HFFc6 (cell line): Measurements from ENCODE around the gene FGF12. TPM values are rescaled to one million over a fixed set of nuclear protein-coding genes. Genes with fewer than 3 reads are reported as not detected.

Experiments used
- DNase-seq: peaks from one replicate; pipeline ENCODE4 v3.0.0-alpha.2; 2018
- H3K27ac Mint-ChIP-seq: 2 replicates; pipeline ENCODE4 v1.8.0; 2020; ENCODE audit warnings: mild to moderate bottlenecking, mixed read lengths
- H3K27me3 Mint-ChIP-seq: 2 replicates; pipeline ENCODE4 v1.8.0; 2021; ENCODE audit warnings: mild to moderate bottlenecking, moderate library complexity, mixed read lengths; ENCODE audit not compliant: insufficient read depth
- H3K36me3 Mint-ChIP-seq: 2 replicates; pipeline ENCODE4 v1.8.0; 2021; ENCODE audit warnings: low read depth, mixed read lengths
- H3K4me1 Mint-ChIP-seq: 2 replicates; pipeline ENCODE4 v1.8.0; 2020; ENCODE audit warnings: low read depth, mixed read lengths
- H3K4me3 Mint-ChIP-seq: 2 replicates; pipeline ENCODE4 v1.8.0; 2020; ENCODE audit warnings: mild to moderate bottlenecking, moderate library complexity, mixed read lengths
- H3K9me3 Mint-ChIP-seq: 2 replicates; pipeline ENCODE4 v1.8.0; 2020; ENCODE audit warnings: mild to moderate bottlenecking, mixed read lengths
- CTCF ChIP-seq: fragments of 200-600 bp; sonication (generic); IDR thresholded peaks from 2 replicates; pipeline ENCODE4 v1.5.0; 2021; ENCODE audit warnings: antibody characterized with exemption, mild to moderate bottlenecking
- total RNA-seq, 6 experiments: library from RNA; stranded (reverse); fragmentation: NEBNext Ultra II Directional; extraction: Animal tissue kit (Norgen Biotek cat#: 25700); gene quantifications; 2 replicates in 1 of 6; 3 replicates in 5 of 6; pipeline ENCODE4 v1.2.3, GENCODE V29; 2021

Gene FGF12
- total RNA-seq, 6 experiments from 2014 or later, result not detected

GRCh38 chr3:192417017-192417416 is 310.3 kb downstream of the FGF12 start:
- no peaks in the 10 kb centered on the region; the same call in 1 of the 2 replicates for H3K4me1 Mint-ChIP-seq
- no peak for DNase-seq
- no peak for TF ChIP-seq CTCF
- 0 out of 2 replicates have a peak, but pooled peaks cover 5% of the 10 kb centered on the region for H3K9me3 Mint-ChIP-seq
- H3K27me3 Mint-ChIP-seq, result no peaks in the 10 kb centered on the region
- H3K36me3 Mint-ChIP-seq, result no peaks in the 10 kb centered on the region
- no peak overlapping the region for H3K4me3 Mint-ChIP-seq
- no peak overlapping the region for H3K27ac Mint-ChIP-seq

- DNase-seq, result no peak
- no peak overlapping the region for H3K4me3 Mint-ChIP-seq
- no peaks in the 10 kb centered on the region for H3K4me1 Mint-ChIP-seq
- H3K27ac Mint-ChIP-seq, result no peak overlapping the region
- H3K36me3 Mint-ChIP-seq, result no peaks in the 10 kb centered on the region
- peaks cover 2% of the 10 kb centered on the region; the same call in 1 of the 2 replicates for H3K9me3 Mint-ChIP-seq
- TF ChIP-seq CTCF, result no peak
- peaks cover 5% of the 10 kb centered on the region; the same call in 1 of the 2 replicates for H3K27me3 Mint-ChIP-seq
Observed at GRCh38 chr3:192413461-192413860, 313.9 kb downstream of the FGF12 start.

- Mint-ChIP-seq H3K27me3 (peaks cover 11% of the 10 kb centered on the region; the same call in 1 of the 2 replicates), H3K4me3 (no peak overlapping the region), H3K9me3 (peaks cover 14% of the 10 kb centered on the region; the same call in 1 of the 2 replicates), H3K27ac (no peak overlapping the region), H3K4me1 (no peaks in the 10 kb centered on the region), H3K36me3 (peaks cover 7% of the 10 kb centered on the region; the same call in 1 of the 2 replicates)
- TF ChIP-seq CTCF, result no peak
- DNase-seq, result no peak
Observed at GRCh38 chr3:192410684-192410960, 316.7 kb downstream of the FGF12 start.

GRCh38 chr3:192409838-192410683 is 317.3 kb downstream of the FGF12 start:
- Mint-ChIP-seq H3K27ac (no peak overlapping the region), H3K4me3 (no peak overlapping the region), H3K36me3 (peaks cover 7% of the 10 kb centered on the region; the same call in 1 of the 2 replicates), H3K27me3 (peaks cover 11% of the 10 kb centered on the region; the same call in 1 of the 2 replicates), H3K9me3 (peaks cover 14% of the 10 kb centered on the region; the same call in 1 of the 2 replicates), H3K4me1 (no peaks in the 10 kb centered on the region)
- no peak for DNase-seq
- no peak for TF ChIP-seq CTCF

- H3K27ac Mint-ChIP-seq, result no peak overlapping the region
- no peak for TF ChIP-seq CTCF
Observed at GRCh38 chr3:192409201-192409837, 318.0 kb downstream of the FGF12 start.

More at GRCh38 chr3:192409201-192409837, 318.0 kb downstream of the FGF12 start:
- Mint-ChIP-seq H3K9me3 (peaks cover 14% of the 10 kb centered on the region; the same call in 1 of the 2 replicates), H3K27me3 (peaks cover 11% of the 10 kb centered on the region; the same call in 1 of the 2 replicates), H3K36me3 (peaks cover 7% of the 10 kb centered on the region; the same call in 1 of the 2 replicates), H3K4me3 (peak overlapping the region; percentile 36; the same call in 1 of the 2 replicates), H3K4me1 (no peaks in the 10 kb centered on the region)
- DNase-seq, result no peak
